ENCODE measurements around the gene GRIN2A. TPM values are rescaled to one million over a fixed set of nuclear protein-coding genes. Genes with fewer than 3 reads are reported as not detected.

GRIN2A gene
- total RNA-seq, 3 donors from 2014 or later: 0.29 to 0.33 TPM; not detected in 1

- intact Hi-C loops (cut with DNase I; ENCODE audit: low total_unique reads): no loop called here
- no peak overlapping the region for H3K27ac ChIP-seq
- DNase-seq (ENCODE audit: low spot score in 2 of 2): no peak
- no peak overlapping the region for H3K4me3 ChIP-seq
- H3K9me3 ChIP-seq: no peaks in the 10 kb centered on the region
- H3K27me3 ChIP-seq: no peaks in the 10 kb centered on the region
- H3K4me1 ChIP-seq: no peaks in the 10 kb centered on the region
- H3K36me3 ChIP-seq: no peaks in the 10 kb centered on the region
- no peak for TF ChIP-seq POLR2A (IDR thresholded peaks at IDR 0.05)
- TF ChIP-seq CTCF (IDR thresholded peaks at IDR 0.05): no peak
- TF ChIP-seq POLR2AphosphoS5 (IDR thresholded peaks at IDR 0.05): no peak
Measured at GRCh38 chr16:9738690-9739089, 443.5 kb downstream of the GRIN2A start.

GRCh38 chr16:9736547-9736946 lies 445.7 kb downstream of the GRIN2A start:
- H3K27me3 ChIP-seq: no peaks in the 10 kb centered on the region
- no peaks in the 10 kb centered on the region for H3K4me1 ChIP-seq
- intact Hi-C loops (cut with DNase I; ENCODE audit: low total_unique reads): no loop called here
- DNase-seq (ENCODE audit: low spot score in 2 of 2): no peak
- no peaks in the 10 kb centered on the region for H3K36me3 ChIP-seq
- no peaks in the 10 kb centered on the region for H3K9me3 ChIP-seq
- H3K27ac ChIP-seq: peak overlapping the region in 1 of 2 donors; percentile 5
- TF ChIP-seq CTCF (IDR thresholded peaks at IDR 0.05): no peak
- no peak for TF ChIP-seq POLR2A (IDR thresholded peaks at IDR 0.05)
- no peak for TF ChIP-seq POLR2AphosphoS5 (IDR thresholded peaks at IDR 0.05)
- no peak overlapping the region for H3K4me3 ChIP-seq

- intact Hi-C loops (cut with DNase I; ENCODE audit: low total_unique reads): no loop called here
- no peaks in the 10 kb centered on the region for H3K9me3 ChIP-seq
- no peaks in the 10 kb centered on the region for H3K4me1 ChIP-seq
- no peaks in the 10 kb centered on the region for H3K36me3 ChIP-seq
- no peak overlapping the region for H3K4me3 ChIP-seq
- TF ChIP-seq POLR2A (IDR thresholded peaks at IDR 0.05) (no peak), POLR2AphosphoS5 (IDR thresholded peaks at IDR 0.05) (no peak), CTCF (IDR thresholded peaks at IDR 0.05) (no peak)
- no peak overlapping the region for H3K27ac ChIP-seq
- no peaks in the 10 kb centered on the region for H3K27me3 ChIP-seq
- no peak for DNase-seq (ENCODE audit: low spot score in 2 of 2)
Measured at GRCh38 chr16:9723136-9723535, 459.1 kb downstream of the GRIN2A start.

- intact Hi-C loops (cut with DNase I; ENCODE audit: low total_unique reads): no loop called here
- DNase-seq (ENCODE audit: low spot score in 2 of 2): no peak
Measured at GRCh38 chr16:9713907-9714306, 468.3 kb downstream of the GRIN2A start.

GRCh38 chr16:9713156-9713555 lies 469.1 kb downstream of the GRIN2A start:
- Histone ChIP-seq H3K36me3 (no peaks in the 10 kb centered on the region), H3K27me3 (peaks cover 0 to 4% of the 10 kb centered on the region in 2 donors), H3K27ac (no peak overlapping the region), H3K9me3 (no peaks in the 10 kb centered on the region), H3K4me3 (no peak overlapping the region), H3K4me1 (no peaks in the 10 kb centered on the region)
- no peak for DNase-seq (ENCODE audit: low spot score in 2 of 2)
- TF ChIP-seq POLR2A (IDR thresholded peaks at IDR 0.05) (no peak), CTCF (IDR thresholded peaks at IDR 0.05) (no peak), POLR2AphosphoS5 (IDR thresholded peaks at IDR 0.05) (no peak)
- intact Hi-C loops (cut with DNase I; ENCODE audit: low total_unique reads): no loop called here

More at GRCh38 chr16:9713907-9714306, 468.3 kb downstream of the GRIN2A start:
- Histone ChIP-seq H3K9me3 (no peaks in the 10 kb centered on the region), H3K36me3 (no peaks in the 10 kb centered on the region), H3K27me3 (no peaks in the 10 kb centered on the region), H3K4me3 (no peak overlapping the region), H3K4me1 (no peaks in the 10 kb centered on the region), H3K27ac (no peak overlapping the region)
- TF ChIP-seq CTCF (IDR thresholded peaks at IDR 0.05) (no peak), POLR2A (IDR thresholded peaks at IDR 0.05) (no peak)
